Fibroblast of the conjunctiva (primary cell): ENCODE results near the gene PLA2G4E.

Experiments
- DNase-seq: peaks from one replicate; pipeline ENCODE4 v3.0.0-alpha.2; 2010; ENCODE audit warnings: low read depth

The PLA2G4E gene

DNA sequence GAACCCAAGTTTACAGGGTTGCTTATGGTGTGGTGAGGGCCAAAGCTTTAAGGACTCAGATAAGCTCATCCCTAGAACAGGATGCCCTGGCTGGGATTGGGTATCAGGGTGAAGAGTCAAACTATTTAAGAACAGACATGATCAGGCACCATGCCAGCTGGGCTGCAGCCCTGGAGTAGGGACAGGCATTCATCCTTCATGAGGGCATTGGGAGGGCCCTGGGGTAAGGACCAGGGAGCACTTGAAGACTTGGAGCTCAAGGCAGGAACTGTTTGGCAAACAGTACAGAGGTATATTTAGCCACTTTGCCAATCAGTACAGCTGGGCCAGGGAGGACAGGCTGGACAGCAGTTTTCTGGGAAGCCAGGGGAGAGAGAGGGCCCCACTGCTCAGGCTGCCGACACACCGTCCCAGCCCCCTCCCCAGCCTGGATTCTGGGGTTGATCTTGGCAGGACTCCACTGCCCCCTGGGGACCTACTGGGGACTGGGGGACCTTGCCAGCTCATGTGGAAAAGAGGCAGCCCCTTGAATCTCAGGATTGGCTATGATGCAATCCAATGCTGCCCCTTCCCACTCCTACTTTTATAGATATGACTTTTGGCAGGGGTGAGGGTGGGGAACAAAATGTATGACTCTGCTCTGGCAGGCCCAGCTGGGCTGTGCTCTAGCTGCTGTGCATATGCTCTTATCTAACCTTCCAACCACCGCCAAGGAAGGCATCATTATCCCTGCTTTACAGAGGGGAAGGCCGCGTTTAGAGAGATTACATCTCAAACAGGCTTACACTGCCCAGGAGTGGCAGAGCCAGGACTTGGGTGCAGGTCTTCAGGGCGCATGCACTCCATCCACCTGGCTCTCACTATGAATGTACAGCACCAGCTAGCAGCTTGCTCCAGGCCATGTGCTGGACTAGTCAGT is 2.3 kb downstream of the PLA2G4E start:
- no peak for DNase-seq

DNA sequence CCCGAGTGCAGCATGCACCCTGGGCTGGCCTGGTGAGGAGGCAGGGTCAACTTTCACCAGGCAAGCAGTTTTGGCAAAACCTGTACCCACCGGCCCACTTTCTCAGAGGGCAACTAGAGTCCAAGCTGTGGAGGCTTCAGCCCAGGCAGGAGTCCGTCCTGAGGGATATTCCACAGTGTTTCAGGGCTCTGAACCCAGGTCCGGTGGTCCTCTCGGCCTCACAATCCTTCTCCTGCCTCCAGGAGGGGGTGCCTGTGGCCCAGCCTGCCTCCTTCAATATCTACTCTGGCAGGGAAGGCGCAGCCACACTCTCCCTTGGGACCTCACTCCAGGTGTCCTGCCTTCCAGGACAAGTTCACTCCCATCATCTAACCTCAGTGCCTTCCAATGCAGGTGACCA is 3.9 kb downstream of the PLA2G4E start:
- no peak for DNase-seq

DNA sequence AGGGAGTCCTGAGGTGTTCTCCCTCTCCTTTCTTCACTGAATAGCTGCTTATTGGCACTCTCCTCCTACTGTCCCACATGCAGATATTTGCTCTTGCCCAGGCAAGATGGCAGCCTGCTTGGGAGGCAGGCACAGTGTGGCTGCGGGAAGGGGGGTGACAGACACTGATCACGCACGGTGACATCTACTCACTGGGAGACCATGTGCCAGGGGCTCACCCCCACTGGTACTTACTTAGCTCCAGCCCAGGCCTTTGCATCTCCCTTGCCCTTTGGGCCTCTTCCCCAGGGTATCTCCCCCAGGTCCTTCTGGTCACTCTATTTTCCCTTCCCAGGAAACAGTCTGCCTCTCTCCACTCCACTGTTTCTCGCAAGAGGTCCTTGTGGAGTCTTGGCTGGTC is 6.4 kb downstream of the PLA2G4E start:
- no peak for DNase-seq

DNA sequence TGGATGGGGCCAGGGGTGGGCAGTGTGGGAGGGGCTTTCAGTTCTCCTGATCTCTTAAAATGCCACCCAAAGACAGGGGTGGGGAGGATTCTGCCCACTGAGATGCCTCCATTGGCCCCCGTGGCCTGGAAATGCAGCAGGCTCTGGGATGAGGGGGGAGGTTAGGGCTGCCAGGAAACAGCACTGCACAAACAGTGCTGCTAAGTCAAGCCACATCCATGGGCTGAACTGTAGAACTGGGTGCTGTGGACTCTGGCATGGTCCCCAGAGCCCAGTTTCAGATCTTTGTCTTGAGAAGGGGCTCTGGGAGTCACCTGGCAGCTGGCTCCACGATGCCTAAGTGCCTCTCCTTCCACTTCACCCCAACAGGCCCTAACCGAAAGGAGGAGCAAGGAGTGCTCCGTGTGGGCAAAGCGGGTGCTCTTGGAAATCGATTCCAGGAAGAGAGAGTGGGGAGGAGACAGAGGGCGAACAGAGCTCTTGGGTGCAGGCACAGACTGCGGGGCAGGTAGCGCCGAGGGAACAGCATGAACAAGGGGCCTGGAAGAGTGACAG is 7.8 kb downstream of the PLA2G4E start:
- DNase-seq = no peak

DNA sequence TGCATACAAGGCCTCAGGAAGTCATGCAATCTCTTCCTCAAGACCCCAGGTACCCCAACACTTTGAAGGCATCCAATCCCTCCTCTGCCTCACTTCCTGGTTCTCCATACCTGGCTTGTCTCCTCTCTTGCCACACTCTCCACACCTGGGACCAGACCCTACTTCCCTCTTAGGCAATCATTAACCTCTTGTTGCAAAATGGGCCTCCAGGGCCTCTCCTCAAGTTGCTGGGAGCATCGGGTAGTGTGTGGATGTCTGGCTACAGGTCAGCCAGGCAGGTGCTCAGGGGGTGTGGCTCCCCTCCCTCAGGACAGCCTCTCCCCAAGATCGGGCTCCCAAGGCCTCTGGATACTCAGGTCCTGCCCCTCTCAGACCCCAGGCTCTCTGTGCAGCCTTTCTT is 8.6 kb downstream of the PLA2G4E start:
- DNase-seq = no peak

DNA sequence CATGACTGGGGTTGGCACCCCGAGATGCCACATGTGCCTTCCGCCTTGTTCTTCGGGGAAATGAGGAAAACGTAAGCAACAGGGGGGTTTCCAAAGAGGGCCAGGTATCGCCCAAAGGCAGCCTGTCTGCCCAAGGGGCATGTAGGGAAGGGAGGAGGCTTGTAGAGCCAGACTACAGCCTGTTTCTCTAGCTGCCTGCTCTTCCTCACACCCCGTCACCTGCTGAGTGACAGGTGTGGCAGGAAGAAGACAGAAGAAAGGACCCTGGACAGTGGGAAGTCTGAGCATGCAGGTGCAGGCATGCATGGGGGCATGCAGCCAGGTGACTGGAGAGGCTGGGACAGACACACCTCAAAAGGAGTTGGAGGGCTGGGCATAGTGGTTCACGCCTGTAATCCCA is 9.8 kb downstream of the PLA2G4E start:
- no peak for DNase-seq

DNA sequence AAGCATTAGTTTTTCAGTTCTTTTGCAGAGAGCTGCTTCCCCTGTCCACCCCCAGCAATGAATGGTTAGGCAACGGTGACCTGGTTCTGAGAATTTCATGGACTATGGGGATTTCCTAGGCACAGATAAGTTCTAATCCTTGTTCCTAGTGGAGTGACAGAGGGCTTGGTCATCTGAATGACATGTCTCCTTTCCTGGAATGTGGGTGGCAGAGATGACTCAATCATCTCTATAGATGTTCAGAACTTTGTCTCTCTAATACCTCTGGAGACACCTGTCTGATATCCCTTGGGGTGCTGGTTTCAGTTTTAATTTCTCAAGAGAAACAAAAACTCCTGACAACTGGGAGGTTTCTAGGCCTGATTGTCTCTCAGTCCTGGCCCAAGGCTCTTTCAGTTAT is 10.4 kb downstream of the PLA2G4E start:
- DNase-seq = no peak

DNA sequence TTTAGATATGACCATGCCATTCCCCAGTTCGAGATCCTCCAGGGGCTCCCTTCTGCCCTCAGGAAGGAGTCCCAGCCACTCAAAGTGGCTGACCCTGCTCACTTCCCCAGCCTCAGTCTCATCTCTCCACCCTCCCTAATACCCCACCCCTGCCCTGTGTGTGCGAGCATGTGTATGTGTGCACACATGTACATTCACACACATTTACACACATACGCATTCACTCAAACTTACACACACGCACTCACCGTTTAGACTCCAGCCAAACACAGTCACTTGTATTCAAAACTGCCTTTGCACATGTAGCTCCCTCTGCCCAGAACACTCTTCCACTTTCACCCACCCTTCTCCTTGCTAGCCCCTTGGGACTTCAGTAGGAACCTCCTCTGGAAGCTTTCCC is 11.4 kb downstream of the PLA2G4E start:
- no peak for DNase-seq

DNA sequence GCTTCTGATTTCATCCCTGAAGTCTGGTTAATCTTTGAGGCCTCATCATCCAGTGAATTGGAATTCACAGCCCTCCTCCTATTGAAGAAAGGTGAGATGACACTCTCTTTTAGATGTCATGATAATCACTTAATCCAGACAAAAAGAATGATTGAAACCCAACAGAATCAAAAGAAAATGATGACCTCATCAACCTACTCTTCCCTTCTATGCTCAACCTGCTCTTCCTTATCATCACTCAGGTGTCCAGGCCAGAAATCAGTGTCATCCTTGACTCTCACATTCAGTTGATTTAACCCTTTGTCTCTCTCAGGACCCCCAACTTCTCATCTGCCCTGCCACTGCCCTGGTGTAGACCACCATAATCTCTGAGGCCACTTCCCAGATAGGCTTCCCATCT is 11.8 kb downstream of the PLA2G4E start:
- no peak for DNase-seq

DNA sequence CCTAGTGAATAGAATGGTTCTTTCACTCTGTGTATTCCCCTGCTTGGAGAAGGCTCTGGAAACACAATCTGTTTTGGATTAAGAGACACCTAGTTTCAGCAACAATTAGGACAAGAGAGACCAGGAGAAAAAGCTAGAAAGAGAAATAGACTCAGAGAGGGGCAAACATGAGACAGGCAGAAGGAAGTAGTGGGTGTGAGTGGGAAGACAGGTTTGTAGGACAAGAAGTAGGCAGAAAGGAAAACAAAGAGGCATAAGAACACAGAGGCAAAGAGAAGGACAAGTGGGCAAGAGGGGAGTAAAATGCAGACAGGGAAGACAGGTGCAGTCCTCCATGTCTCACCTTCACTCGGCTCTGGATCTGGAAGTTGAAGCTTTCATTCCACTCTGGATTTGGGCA is 13.5 kb downstream of the PLA2G4E start:
- no peak for DNase-seq

DNA sequence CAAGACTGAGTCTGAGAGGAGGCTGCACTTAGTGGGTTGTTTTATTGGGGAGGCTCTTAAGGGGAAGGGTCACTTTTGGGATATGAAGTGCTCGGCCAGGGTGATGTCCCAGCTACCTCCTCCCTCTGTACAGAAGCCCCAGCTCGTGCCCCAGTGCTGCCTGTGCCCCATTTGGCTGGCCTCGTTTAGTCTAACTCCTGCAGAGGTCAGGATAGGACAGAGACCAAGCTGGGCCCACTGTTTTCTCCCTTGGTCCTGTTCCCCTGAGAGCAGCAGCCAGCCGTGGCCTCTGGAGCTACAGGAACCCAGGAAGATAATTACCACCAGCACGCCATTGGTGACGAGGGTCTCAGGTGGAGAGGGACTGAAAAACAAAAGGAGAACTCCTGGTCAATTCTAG is 18.5 kb downstream of the PLA2G4E start:
- DNase-seq = no peak

DNA sequence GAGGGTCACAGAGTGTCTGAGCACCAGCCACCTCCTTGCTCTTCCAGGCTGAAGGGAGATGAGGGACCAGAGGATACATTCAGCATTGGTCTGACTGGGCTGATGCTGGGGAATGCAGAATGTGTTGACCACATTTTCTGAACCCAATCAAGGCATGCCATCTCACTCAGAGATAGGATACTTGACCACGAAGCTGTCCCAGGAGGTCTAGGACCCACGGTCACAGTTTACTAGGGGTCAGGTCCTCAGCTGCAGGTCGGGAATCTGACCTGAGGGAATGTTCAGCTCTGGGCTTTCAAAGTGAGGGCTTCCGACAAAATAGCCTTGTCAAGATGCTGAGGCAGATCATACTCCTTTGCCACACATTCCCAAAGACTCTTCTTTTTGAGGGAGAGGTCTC is 19.6 kb downstream of the PLA2G4E start:
- no peak for DNase-seq

DNA sequence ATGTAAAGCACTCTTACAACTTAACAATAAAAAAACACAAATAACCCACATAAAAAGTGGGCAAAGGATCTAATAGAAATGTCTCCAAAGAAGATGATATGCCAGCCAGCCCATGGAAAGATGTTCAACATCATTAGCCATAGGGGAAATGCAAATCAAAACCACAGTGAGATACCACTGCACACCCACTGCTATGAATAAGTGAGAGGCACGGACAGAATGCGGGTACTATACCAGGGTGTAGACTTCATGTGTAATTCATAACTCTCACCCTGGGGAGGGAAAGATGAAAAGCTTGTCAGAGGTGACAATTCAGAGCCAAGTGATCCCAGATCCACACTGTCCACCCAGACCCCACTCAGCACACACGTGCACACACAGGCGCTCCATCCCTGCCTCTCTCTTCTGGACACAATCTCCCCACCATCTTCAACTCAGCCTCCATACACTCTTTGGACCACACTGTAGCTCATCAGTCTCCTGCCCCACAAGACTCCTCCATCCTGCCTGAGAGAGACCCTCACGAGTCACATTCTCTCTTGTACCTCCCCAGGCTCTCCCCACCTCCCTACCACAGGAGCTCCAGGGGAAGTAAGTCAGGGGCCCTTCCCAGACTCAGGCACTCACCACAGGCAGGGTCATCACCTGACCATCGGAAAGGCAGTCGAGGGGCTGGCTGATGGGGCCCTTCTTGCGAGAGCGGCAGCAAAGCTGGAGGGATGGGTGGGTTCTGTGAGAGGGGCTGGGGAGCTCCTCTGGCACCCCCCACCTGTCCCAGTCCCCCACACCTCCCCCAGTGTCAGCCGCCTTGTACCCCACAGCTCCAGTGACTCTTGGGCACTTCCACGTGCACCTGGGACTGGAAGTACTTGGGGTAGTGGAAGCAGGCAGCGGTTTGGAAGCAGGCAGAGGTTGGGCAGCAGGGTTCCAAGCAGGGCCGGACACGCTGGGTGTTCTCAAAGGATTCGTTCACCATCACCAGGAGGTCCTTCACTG is 21.3 kb downstream of the PLA2G4E start:
- DNase-seq = no peak

DNA sequence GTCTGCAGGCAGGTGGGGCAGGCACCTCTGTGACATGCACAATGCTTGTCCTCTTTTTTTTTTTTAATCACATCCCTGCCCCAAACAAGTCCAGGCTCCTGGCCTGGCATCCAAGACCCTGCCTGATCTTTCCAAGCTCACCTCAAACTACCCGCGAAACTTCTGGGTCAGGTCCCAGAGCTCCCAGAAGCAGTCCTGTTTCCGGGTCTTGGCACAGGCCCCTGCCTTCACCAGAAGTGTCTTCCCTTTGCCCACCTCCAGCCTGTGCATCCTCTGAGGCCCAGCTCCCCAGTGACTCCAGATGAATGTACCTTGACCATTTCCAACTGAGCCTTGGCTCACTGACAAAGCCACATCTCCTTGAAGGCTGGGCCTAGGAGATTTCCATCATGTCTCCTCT is 23.0 kb downstream of the PLA2G4E start:
- DNase-seq = no peak

DNA sequence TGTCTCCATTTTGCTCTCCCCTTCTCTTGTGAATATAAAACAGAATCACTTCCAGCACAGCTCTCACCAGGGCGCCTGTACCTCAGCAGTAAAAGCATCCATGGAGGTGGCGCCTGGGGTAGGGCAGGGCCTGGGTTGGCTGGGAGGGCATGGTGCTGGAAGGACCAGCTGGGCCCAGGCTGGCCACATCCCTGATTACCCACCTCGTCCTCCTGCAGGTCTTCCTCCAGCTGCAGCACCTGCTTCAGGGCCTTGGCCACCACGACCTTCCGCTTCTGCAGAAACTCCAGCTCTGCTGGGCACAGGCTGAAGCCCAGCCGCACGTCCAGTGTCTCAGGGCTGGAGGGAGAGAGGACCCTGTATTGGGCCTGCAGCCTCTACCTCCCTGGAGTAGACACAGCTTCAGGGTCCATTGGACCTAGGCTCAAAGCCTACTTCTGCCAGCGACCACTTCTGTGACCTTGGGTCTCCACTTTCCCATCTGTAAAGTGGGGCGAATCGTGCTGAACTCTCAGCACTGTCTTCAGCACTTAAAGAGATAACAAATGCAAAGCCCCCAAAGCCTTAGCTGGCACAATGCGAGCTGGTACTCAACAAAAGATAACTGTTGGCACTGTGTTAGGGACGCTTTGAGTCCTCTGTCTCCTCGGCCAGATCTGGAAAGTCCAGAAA is 23.8 kb downstream of the PLA2G4E start:
- no peak for DNase-seq

DNA sequence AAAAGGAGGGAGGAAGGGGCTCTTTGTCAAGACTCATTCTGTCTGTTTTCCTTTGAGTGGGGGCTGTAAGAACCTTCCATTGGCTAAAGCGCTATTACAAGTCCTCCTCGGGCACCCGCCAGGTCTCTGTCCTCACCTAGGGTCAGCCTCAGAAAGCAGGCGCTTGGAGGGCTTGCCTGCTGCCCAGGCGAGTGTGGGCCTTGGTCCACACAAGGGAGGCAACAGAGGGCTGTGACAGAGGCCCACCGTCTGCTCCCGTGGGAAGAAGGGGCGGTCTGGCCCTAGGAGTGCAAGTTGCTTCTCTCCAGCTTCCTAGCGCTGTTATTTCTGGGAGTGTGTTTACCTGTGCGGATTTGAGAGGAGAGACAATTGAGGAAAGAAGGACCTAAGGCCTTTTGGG is 24.5 kb downstream of the PLA2G4E start:
- DNase-seq = no peak

DNA sequence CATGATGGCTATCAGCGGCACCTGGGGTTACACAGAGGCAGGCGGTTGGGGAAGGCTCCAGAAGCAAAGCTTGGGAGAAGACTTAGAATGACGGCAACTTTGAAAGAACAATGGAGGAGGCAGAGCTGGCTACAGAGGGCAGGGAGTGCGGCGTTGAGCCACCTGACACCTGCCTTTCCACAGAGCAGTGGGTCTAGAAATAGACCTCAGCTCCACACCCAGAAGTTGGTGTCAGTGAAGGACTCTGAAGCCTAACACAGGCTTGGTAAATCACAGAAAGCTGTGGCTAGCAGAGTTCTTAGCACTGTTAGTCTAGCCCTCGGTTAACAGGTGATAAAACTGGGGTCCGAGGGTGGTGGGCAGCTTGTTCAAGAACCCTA is 25.4 kb downstream of the PLA2G4E start:
- no peak for DNase-seq

DNA sequence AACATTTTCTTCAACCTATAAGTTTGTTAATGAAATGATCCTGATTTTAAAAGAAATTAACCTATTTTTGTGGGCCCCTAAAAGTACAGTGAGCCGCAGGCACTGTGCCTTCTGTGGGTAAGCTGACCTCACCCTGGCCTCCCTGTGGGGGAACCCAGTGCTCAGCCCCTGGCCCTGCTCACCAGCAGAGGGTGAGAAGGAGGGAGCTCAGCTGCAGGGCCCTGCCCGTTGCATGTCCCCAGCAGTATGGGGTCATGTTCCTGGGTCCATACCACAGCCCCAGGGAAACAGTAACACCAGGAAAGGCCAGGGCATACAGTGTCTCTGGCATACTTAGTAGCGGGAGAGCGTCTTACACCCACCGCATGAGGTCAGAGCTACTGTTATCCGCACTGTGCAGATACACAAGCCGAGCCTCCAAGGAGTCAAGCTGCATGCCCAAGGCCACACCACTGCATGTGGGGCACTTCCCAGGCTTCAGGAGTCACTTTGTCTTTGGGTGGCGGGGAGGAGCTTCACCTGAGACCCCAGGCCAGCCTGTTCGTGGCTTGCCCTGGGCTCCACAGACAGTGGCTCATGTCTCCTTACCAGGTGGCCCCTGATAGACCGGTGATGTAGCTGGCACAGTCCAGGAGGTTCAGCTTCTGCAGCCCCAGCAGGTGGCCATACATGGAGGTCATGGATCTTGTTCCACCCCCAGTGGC is 25.9 kb downstream of the PLA2G4E start:
- DNase-seq = no peak

DNA sequence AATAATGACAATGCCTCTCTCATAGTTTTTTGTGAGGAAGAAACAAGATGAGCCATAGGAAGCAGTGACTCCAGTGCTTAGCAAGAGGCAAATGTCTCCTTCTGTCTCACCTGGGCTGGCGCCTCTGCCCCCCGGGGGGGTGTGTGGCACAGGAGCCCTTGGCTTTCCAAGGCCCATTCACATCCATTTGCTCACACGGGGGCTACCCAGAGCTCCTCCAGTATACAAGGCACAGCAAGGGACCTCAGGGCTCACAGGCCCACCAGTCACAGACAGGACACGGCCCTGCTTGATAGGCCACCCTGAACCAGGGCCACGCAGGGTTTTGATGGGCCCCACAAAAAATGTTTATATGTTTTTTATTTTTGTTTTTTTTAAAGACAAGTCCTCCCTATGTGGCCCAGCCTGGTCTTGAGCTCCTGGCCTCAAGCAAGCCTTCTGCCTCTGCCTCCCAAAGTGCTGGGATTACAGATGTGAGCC is 26.6 kb downstream of the PLA2G4E start:
- DNase-seq = no peak

DNA sequence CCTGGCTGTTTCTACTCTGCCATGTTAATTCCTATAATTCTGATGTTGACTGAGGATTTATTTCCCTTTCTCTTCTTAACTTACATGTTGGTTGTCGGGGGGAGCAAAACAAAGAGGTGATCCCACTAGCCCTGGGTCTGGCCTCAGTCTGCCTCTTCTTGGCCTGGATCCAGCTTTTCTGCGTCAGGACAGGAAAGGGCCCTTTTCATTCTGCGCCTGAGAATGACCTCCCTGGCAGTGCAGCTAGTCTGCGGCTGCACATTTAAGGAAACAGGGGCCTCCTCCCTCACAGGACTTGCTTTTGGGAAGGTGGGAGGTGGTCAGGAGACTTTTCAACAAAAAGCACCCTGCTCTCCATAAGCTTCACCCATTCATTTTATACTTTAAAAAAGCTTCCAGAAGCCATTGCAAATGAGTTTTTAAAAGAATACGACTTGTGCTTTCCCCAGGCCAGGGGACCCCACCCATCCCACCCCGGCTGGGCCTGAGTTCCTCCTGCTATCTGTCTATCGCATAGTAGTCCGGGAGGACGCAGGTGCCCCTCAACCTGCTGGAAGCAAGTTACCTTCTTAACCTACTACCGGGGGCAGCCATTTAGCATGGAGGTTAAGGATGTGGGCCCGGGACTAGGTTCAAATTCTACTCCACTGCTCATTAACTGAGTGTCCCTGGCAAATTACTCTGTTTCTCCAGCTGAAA is 27.2 kb downstream of the PLA2G4E start:
- DNase-seq = no peak

DNA sequence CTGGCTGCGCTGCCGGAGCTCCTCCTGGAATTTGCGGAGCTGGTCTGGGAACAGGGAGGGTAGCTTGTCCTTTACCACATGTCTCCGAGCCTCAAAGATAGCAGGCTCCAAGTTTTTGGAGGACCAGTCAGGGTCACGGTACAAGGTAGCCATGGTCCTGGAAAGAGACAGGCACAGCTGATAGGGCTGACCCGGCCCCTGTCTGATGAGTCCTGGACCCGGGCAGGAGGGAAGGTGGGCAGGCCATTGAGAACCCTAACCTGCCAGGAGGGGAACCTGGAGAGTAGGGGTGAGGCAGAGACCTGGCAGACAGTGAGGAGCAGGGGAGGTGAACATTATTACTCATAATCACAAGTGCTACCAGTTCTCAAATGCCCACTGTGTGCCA is 28.0 kb downstream of the PLA2G4E start:
- DNase-seq = no peak
